PC-3 (cell line): Measurements from ENCODE around the gene GPC5. TPM values are rescaled to one million over a fixed set of nuclear protein-coding genes. Genes with fewer than 3 reads are reported as not detected.

ENCODE experiments used
- ATAC-seq: fragments of 200-7000 bp; cut with Tn5 transposase; 2 replicates; pipeline ENCODE4 v1.9.1; 2020; ENCODE audit warnings: mild to moderate bottlenecking, moderate library complexity
- BruUV-seq: library from RNA; stranded (reverse); fragments of 400-500 nt; replicated peaks from 2 replicates; lab custom pipeline; 2021; lab: Mats Ljungman, UMichigan
- CTCF ChIA-PET: fragments of 300-600 bp; sonication (Branson Sonifier 250); formaldehyde crosslinking; loops from one replicate; lab custom pipeline; 2022; ENCODE audit warnings: antibody characterized with exemption; lab: Charles Lee
- POLR2A ChIA-PET: fragments of 300-600 bp; sonication (Branson Sonifier 250); formaldehyde crosslinking; loops from one replicate; lab custom pipeline; 2022; ENCODE audit warnings: antibody characterized with exemption; ENCODE audit not compliant: unreplicated experiment; lab: Charles Lee
- DNase-seq: peaks from one replicate; pipeline ENCODE4 v3.0.0-alpha.2; 2015
- H2AFZ ChIP-seq: fragments of 300-600 bp; sonication (generic); 2 replicates; pipeline ENCODE4 v1.6.0; 2016; ENCODE audit warnings: antibody characterized with exemption, low read length
- H3F3A ChIP-seq: fragments of 300-600 bp; sonication (generic); one replicate; pipeline ENCODE4 v1.6.0; 2017; ENCODE audit warnings: antibody characterized with exemption, low read length, control low read depth, mild to moderate bottlenecking; ENCODE audit not compliant: unreplicated experiment
- H3K27ac ChIP-seq: fragments of 300-600 bp; sonication (generic); 2 replicates; pipeline ENCODE4 v1.5.1; 2016; ENCODE audit warnings: mild to moderate bottlenecking, low read length
- H3K27me3 ChIP-seq: fragments of 300-600 bp; sonication (generic); 2 replicates; pipeline ENCODE4 v1.6.1; 2016; ENCODE audit warnings: low read length, mixed read lengths
- H3K36me3 ChIP-seq: fragments of 300-600 bp; sonication (generic); 2 replicates; pipeline ENCODE4 v1.6.1; 2016; ENCODE audit warnings: low read depth, mixed run types, low read length, mixed read lengths
- H3K4me1 ChIP-seq: fragments of 300-600 bp; sonication (generic); 2 replicates; pipeline ENCODE4 v1.5.1; 2016; ENCODE audit warnings: low read length; ENCODE audit not compliant: insufficient read depth
- H3K4me2 ChIP-seq: fragments of 300-600 bp; sonication (generic); 2 replicates; pipeline ENCODE4 v1.6.0; 2016; ENCODE audit warnings: low read length
- H3K4me3 ChIP-seq: fragments of 300-600 bp; sonication (generic); 2 replicates; pipeline ENCODE4 v1.5.1; 2016; ENCODE audit warnings: mild to moderate bottlenecking, low read length, mixed read lengths
- H3K79me2 ChIP-seq: fragments of 300-600 bp; sonication (generic); 2 replicates; pipeline ENCODE4 v1.6.1; 2017; ENCODE audit warnings: low read length, mixed read lengths
- H3K9ac ChIP-seq: fragments of 300-600 bp; sonication (generic); 2 replicates; pipeline ENCODE4 v1.6.0; 2016; ENCODE audit warnings: mild to moderate bottlenecking, low read length
- H3K9me2 ChIP-seq: fragments of 300-600 bp; sonication (generic); replicated peaks from 2 replicates; pipeline ENCODE4 v1.6.1; 2016; ENCODE audit warnings: mixed run types, low read length, mixed read lengths
- H3K9me3 ChIP-seq: fragments of 300-600 bp; sonication (generic); 2 replicates; pipeline ENCODE4 v1.6.1; 2016; ENCODE audit warnings: low read length, mixed read lengths
- H4K20me1 ChIP-seq: fragments of 300-600 bp; sonication (generic); 2 replicates; pipeline ENCODE4 v1.6.1; 2016; ENCODE audit warnings: low read length, mixed read lengths
- EZH2 ChIP-seq: fragments of 300-600 bp; sonication (generic); IDR thresholded peaks from one replicate; pipeline ENCODE4 v1.6.1; 2017; ENCODE audit warnings: antibody characterized with exemption, mild to moderate bottlenecking, low read length; ENCODE audit not compliant: unreplicated experiment
- EZH2phosphoT487 ChIP-seq: fragments of 300-600 bp; sonication (generic); IDR thresholded peaks from 2 replicates; pipeline ENCODE4 v1.6.1; 2018; ENCODE audit warnings: mild to moderate bottlenecking, antibody characterized with exemption, low read length, borderline replicate concordance
- intact Hi-C: fragments of 100-400 bp; cut with micrococcal nuclease; formaldehyde crosslinking; loops from 2 replicates; pipeline ENCODE4 v1.9.0; 2023
- total RNA-seq: library from RNA; depleted of rRNA; stranded (reverse); fragments of >200 nt; gene quantifications from 2 replicates; pipeline ENCODE4 v1.2.3, GENCODE V29; 2014
- TF ChIP-seq, protein P1 (sequence below): fragments of 300-600 bp; sonication (generic); conservative IDR thresholded peaks from 2 replicates; pipeline ENCODE4 v1.5.1; 2017; ENCODE audit warnings: antibody characterized with exemption, low read depth, mild to moderate bottlenecking, low read length

The GPC5 gene
- total RNA-seq, 1 experiment from 2014 or later = not detected

- Histone ChIP-seq H3K9me3 (no peaks in the 10 kb centered on the region), H3K4me3 (no peak overlapping the region), H3K27me3 (no peaks in the 10 kb centered on the region), H4K20me1 (no peaks in the 10 kb centered on the region), H3K27ac (no peak overlapping the region), H2AFZ (no peak overlapping the region), H3K4me1 (no peaks in the 10 kb centered on the region), H3F3A (no peaks in the 10 kb centered on the region), H3K36me3 (no peaks in the 10 kb centered on the region), H3K79me2 (no peaks in the 10 kb centered on the region), H3K4me2 (no peak overlapping the region), H3K9ac (no peak overlapping the region), H3K9me2 (no peaks in the 10 kb centered on the region)
- POLR2A ChIA-PET = no interaction called here
- CTCF ChIA-PET = no interaction called here
- no TSS peak for BruUV-seq
- TF ChIP-seq EZH2phosphoT487 (no peak), EZH2 (no peak)
- TF ChIP-seq, protein P1, sequence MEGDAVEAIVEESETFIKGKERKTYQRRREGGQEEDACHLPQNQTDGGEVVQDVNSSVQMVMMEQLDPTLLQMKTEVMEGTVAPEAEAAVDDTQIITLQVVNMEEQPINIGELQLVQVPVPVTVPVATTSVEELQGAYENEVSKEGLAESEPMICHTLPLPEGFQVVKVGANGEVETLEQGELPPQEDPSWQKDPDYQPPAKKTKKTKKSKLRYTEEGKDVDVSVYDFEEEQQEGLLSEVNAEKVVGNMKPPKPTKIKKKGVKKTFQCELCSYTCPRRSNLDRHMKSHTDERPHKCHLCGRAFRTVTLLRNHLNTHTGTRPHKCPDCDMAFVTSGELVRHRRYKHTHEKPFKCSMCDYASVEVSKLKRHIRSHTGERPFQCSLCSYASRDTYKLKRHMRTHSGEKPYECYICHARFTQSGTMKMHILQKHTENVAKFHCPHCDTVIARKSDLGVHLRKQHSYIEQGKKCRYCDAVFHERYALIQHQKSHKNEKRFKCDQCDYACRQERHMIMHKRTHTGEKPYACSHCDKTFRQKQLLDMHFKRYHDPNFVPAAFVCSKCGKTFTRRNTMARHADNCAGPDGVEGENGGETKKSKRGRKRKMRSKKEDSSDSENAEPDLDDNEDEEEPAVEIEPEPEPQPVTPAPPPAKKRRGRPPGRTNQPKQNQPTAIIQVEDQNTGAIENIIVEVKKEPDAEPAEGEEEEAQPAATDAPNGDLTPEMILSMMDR = no peak
- DNase-seq (no peak), ATAC-seq (no peak)
- intact Hi-C loops = no loop called here
Observed at GRCh38 chr13:91454666-91455065, 56.2 kb downstream of the GPC5 start.

GRCh38 chr13:91456837-91457236 lies 58.4 kb downstream of the GPC5 start:
- Histone ChIP-seq H3F3A (no peaks in the 10 kb centered on the region), H3K4me3 (no peak overlapping the region), H3K4me1 (no peaks in the 10 kb centered on the region), H3K9ac (no peak overlapping the region), H3K4me2 (no peak overlapping the region), H4K20me1 (no peaks in the 10 kb centered on the region), H3K27ac (no peak overlapping the region), H3K9me3 (no peaks in the 10 kb centered on the region), H3K79me2 (no peaks in the 10 kb centered on the region), H3K36me3 (no peaks in the 10 kb centered on the region), H3K9me2 (no peaks in the 10 kb centered on the region), H3K27me3 (no peaks in the 10 kb centered on the region), H2AFZ (no peak overlapping the region)
- intact Hi-C loops = no loop called here
- TF ChIP-seq, protein P1 = no peak
- TF ChIP-seq EZH2phosphoT487 (no peak), EZH2 (no peak)
- CTCF ChIA-PET = no interaction called here
- no TSS peak for BruUV-seq
- no peak for ATAC-seq
- POLR2A ChIA-PET = no interaction called here
- no peak for DNase-seq

GRCh38 chr13:91459485-91459884 lies 61.1 kb downstream of the GPC5 start:
- no peak overlapping the region for H3K9ac ChIP-seq
- H3K9me2 ChIP-seq = no peaks in the 10 kb centered on the region
- TF ChIP-seq EZH2 (no peak), EZH2phosphoT487 (no peak)
- TF ChIP-seq, protein P1 = no peak
- no peak overlapping the region for H3K4me2 ChIP-seq
- intact Hi-C loops = no loop called here
- no TSS peak for BruUV-seq
- H2AFZ ChIP-seq = no peak overlapping the region
- H3K4me3 ChIP-seq = no peak overlapping the region
- no peak for DNase-seq
- POLR2A ChIA-PET = no interaction called here
- no peaks in the 10 kb centered on the region for H3K27me3 ChIP-seq
- no peaks in the 10 kb centered on the region for H4K20me1 ChIP-seq
- no peaks in the 10 kb centered on the region for H3K79me2 ChIP-seq
- H3K27ac ChIP-seq = no peak overlapping the region
- no peaks in the 10 kb centered on the region for H3K36me3 ChIP-seq
- no peaks in the 10 kb centered on the region for H3K9me3 ChIP-seq
- CTCF ChIA-PET = no interaction called here
- no peak for ATAC-seq
- no peaks in the 10 kb centered on the region for H3K4me1 ChIP-seq
- no peaks in the 10 kb centered on the region for H3F3A ChIP-seq
